WTC11 (cell line): ENCODE results near the gene TMEM266. TPM values are rescaled to one million over a fixed set of nuclear protein-coding genes. Genes with fewer than 3 reads are reported as not detected.

ENCODE experiments used
- ATAC-seq: fragments of 200-7000 bp; cut with Tn5 transposase; 2 replicates; pipeline ENCODE4 v1.10.0; 2021; ENCODE audit warnings: mild to moderate bottlenecking, moderate library complexity
- CTCF ChIA-PET: fragments of 300-600 bp; sonication (Branson Sonifier 250); formaldehyde crosslinking; loops from one replicate; lab custom pipeline; 2021; ENCODE audit warnings: antibody characterized with exemption; lab: Charles Lee
- POLR2A ChIA-PET: fragments of 350-600 bp; sonication (Branson Sonifier 250); formaldehyde crosslinking; loops from one replicate; lab custom pipeline; 2021; ENCODE audit warnings: antibody characterized with exemption; lab: Charles Lee
- DNase-seq: peaks from one replicate; pipeline ENCODE4 v3.0.0; 2021; ENCODE audit warnings: low spot score
- H3K27ac Mint-ChIP-seq: 2 replicates; pipeline ENCODE4 v1.8.0; 2021; ENCODE audit warnings: mixed read lengths
- H3K27me3 Mint-ChIP-seq: 2 replicates; pipeline ENCODE4 v1.8.0; 2021; ENCODE audit warnings: low read depth, mild to moderate bottlenecking, moderate library complexity, mixed read lengths
- H3K36me3 Mint-ChIP-seq: 2 replicates; pipeline ENCODE4 v1.8.0; 2021; ENCODE audit warnings: mixed read lengths
- H3K4me1 Mint-ChIP-seq: 2 replicates; pipeline ENCODE4 v1.8.0; 2022; ENCODE audit warnings: mixed read lengths
- H3K4me3 Mint-ChIP-seq: 2 replicates; pipeline ENCODE4 v1.8.0; 2021; ENCODE audit warnings: mild to moderate bottlenecking, moderate library complexity, mixed read lengths
- H3K9me3 Mint-ChIP-seq: 2 replicates; pipeline ENCODE4 v1.8.0; 2021; ENCODE audit warnings: mixed read lengths
- AR ChIP-seq: fragments of 250-450 bp; sonication (Bioruptor Pico); IDR thresholded peaks from 2 replicates; pipeline ENCODE4 v1.9.0; 2021; ENCODE audit warnings: mild to moderate bottlenecking
- ATF3 ChIP-seq: sonication (generic); formaldehyde crosslinking; conservative IDR thresholded peaks from 2 replicates; pipeline ENCODE4 v1.8.1; 2022; ENCODE audit warnings: mild to moderate bottlenecking, missing genetic modification reagents
- CTCF ChIP-seq: fragments of 200-600 bp; IDR thresholded peaks from 2 replicates; pipeline ENCODE4 v1.8.0; 2022; ENCODE audit warnings: antibody characterized with exemption
- EMX1 ChIP-seq: fragments of 250-450 bp; sonication (Bioruptor Pico); IDR thresholded peaks from 2 replicates; pipeline ENCODE4 v1.8.0; 2021; ENCODE audit warnings: mild to moderate bottlenecking
- FOXJ3 ChIP-seq: sonication (generic); formaldehyde crosslinking; IDR thresholded peaks from 2 replicates; pipeline ENCODE4 v1.9.0; 2021; ENCODE audit warnings: missing genetic modification reagents, mild to moderate bottlenecking, borderline replicate concordance
- FOXP4 ChIP-seq: sonication (generic); formaldehyde crosslinking; IDR thresholded peaks from 2 replicates; pipeline ENCODE4 v1.8.0; 2022; ENCODE audit warnings: mild to moderate bottlenecking, missing genetic modification reagents
- GABPB1 ChIP-seq: sonication (generic); formaldehyde crosslinking; IDR thresholded peaks from 2 replicates; pipeline ENCODE4 v1.8.1; 2023; ENCODE audit warnings: mild to moderate bottlenecking, missing genetic modification reagents
- GRHL2 ChIP-seq: fragments of 250-450 bp; sonication (Bioruptor Pico); IDR thresholded peaks from 2 replicates; pipeline ENCODE4 v1.8.0; 2022; ENCODE audit warnings: mild to moderate bottlenecking, moderate library complexity; ENCODE audit not compliant: insufficient replicate concordance, severe bottlenecking
- GTF2I ChIP-seq: fragments of 250-450 bp; sonication (Bioruptor Pico); conservative IDR thresholded peaks from 2 replicates; pipeline ENCODE4 v1.4.0; 2021; ENCODE audit warnings: mild to moderate bottlenecking
- MAX ChIP-seq: sonication (generic); formaldehyde crosslinking; IDR thresholded peaks from 2 replicates; pipeline ENCODE4 v1.8.0; 2022; ENCODE audit warnings: mild to moderate bottlenecking, missing genetic modification reagents
- MXD4 ChIP-seq: fragments of 250-450 bp; sonication (Bioruptor Pico); IDR thresholded peaks from 2 replicates; pipeline ENCODE4 v1.8.0; 2021; ENCODE audit warnings: mild to moderate bottlenecking, moderate library complexity, borderline replicate concordance
- MYBL2 ChIP-seq: sonication (generic); formaldehyde crosslinking; IDR thresholded peaks from 2 replicates; pipeline ENCODE4 v1.8.1; 2023; ENCODE audit warnings: mild to moderate bottlenecking, moderate library complexity, missing genetic modification reagents
- NFYB ChIP-seq: sonication (generic); formaldehyde crosslinking; conservative IDR thresholded peaks from 2 replicates; pipeline ENCODE4 v1.8.0; 2022; ENCODE audit warnings: low read depth, missing genetic modification reagents
- NR1H2 ChIP-seq: sonication (generic); formaldehyde crosslinking; IDR thresholded peaks from 2 replicates; pipeline ENCODE4 v1.9.0; 2021; ENCODE audit warnings: mild to moderate bottlenecking, moderate library complexity, missing genetic modification reagents
- PRRX2 ChIP-seq: fragments of 250-450 bp; sonication (Bioruptor Pico); IDR thresholded peaks from 2 replicates; pipeline ENCODE4 v1.8.0; 2021; ENCODE audit warnings: mild to moderate bottlenecking
- RELA ChIP-seq: sonication (generic); formaldehyde crosslinking; IDR thresholded peaks from 2 replicates; pipeline ENCODE4 v1.8.1; 2022; ENCODE audit warnings: missing genetic modification reagents, mild to moderate bottlenecking, borderline replicate concordance
- TEAD1 ChIP-seq: sonication (generic); formaldehyde crosslinking; IDR thresholded peaks from 2 replicates; pipeline ENCODE4 v1.8.0; 2022; ENCODE audit warnings: mild to moderate bottlenecking, missing genetic modification reagents
- TP53 ChIP-seq: sonication (generic); formaldehyde crosslinking; IDR thresholded peaks from 2 replicates; pipeline ENCODE4 v1.8.1; 2023; ENCODE audit warnings: mild to moderate bottlenecking, missing genetic modification reagents
- ZMAT4 ChIP-seq: fragments of 250-450 bp; sonication (Bioruptor Pico); IDR thresholded peaks from 2 replicates; pipeline ENCODE4 v1.9.0; 2021; ENCODE audit warnings: mild to moderate bottlenecking
- ZNF121 ChIP-seq: sonication (generic); formaldehyde crosslinking; IDR thresholded peaks from 2 replicates; pipeline ENCODE4 v1.8.0; 2023; ENCODE audit warnings: missing genetic modification reagents
- total RNA-seq: library from RNA; stranded (reverse); gene quantifications from 3 replicates; pipeline ENCODE4 v1.2.3, GENCODE V29; 2021

TMEM266 gene
- total RNA-seq, 1 experiment from 2014 or later = 8.6 TPM

- TF ChIP-seq MAX (CRISPR knock-in tag) = no peak
These were observed 95.9 kb downstream of the TMEM266 start (continued) for GRCh38 chr15:76155731-76156130.

GRCh38 chr15:76158226-76158625 is 98.4 kb downstream of the TMEM266 start:
- peaks cover 13% of the 10 kb centered on the region for H3K4me1 Mint-ChIP-seq
- no peak overlapping the region for H3K4me3 Mint-ChIP-seq
- ChIA-PET POLR2A (interaction anchor here (1.1 kb wide), 1 partner anchor 8 kb away, joined by 3 read pairs; no protein-coding TSS in a partner anchor), CTCF (interaction anchor here (0.6 to 2.4 kb wide), 4 partner anchors 9 to 101 kb away, joined by 3 to 6 read pairs (median 4); no protein-coding TSS in a partner anchor)
- no peak for TF ChIP-seq ZNF121 (CRISPR knock-in tag)
- no peak for TF ChIP-seq ZMAT4 (CRISPR knock-in tag)
- no peak for TF ChIP-seq ATF3 (CRISPR knock-in tag)
- TF ChIP-seq CTCF = no peak
- TF ChIP-seq RELA = no peak
- H3K27me3 Mint-ChIP-seq = no peaks in the 10 kb centered on the region
- H3K9me3 Mint-ChIP-seq = no peaks in the 10 kb centered on the region
- no peaks in the 10 kb centered on the region for H3K36me3 Mint-ChIP-seq
- no peak for ATAC-seq
- no peak for DNase-seq
- no peak overlapping the region for H3K27ac Mint-ChIP-seq

- Mint-ChIP-seq H3K9me3 (no peaks in the 10 kb centered on the region), H3K4me3 (no peak overlapping the region), H3K4me1 (peaks cover 9% of the 10 kb centered on the region; the same call in 1 of the 2 replicates), H3K27ac (no peak overlapping the region)
- DNase-seq = no peak
- POLR2A ChIA-PET = no interaction called here
- TF ChIP-seq GRHL2 (CRISPR knock-in tag) (no peak), TP53 (CRISPR knock-in tag) (no peak), NR1H2 (no peak), FOXJ3 (CRISPR knock-in tag) (no peak), EMX1 (CRISPR knock-in tag) (no peak), GTF2I (CRISPR knock-in tag) (no peak), GABPB1 (CRISPR knock-in tag) (no peak), TEAD1 (CRISPR knock-in tag) (no peak), MXD4 (no peak), MYBL2 (no peak), AR (no peak), MAX (CRISPR knock-in tag) (no peak), NFYB (CRISPR knock-in tag) (no peak), PRRX2 (no peak), FOXP4 (no peak)
- TF ChIP-seq, all 79 proteins: peak for 0
- CTCF ChIA-PET = interaction anchor here (1.0 to 2.4 kb wide), 5 partner anchors 8 to 102 kb away, joined by 3 to 6 read pairs (median 5); no protein-coding TSS in a partner anchor
- Mint-ChIP-seq H3K36me3 (no peaks in the 10 kb centered on the region), H3K27me3 (no peaks in the 10 kb centered on the region)
- ATAC-seq = no peak
These were observed 99.0 kb downstream of the TMEM266 start for GRCh38 chr15:76158815-76159214.
